Mucosa of stomach (tissue), 1 donor: ENCODE data around the gene TGFBR3.

Experiments used
- H3K27me3 ChIP-seq: one replicate; pipeline ENCODE4 v1.7.0; 2013; ENCODE audit warnings: mild to moderate bottlenecking, low read length; ENCODE audit not compliant: control insufficient read depth, insufficient read depth
- H3K36me3 ChIP-seq: one replicate; pipeline ENCODE4 v1.7.0; 2013; ENCODE audit warnings: low read length; ENCODE audit not compliant: control insufficient read depth, insufficient read depth
- H3K4me1 ChIP-seq: one replicate; pipeline ENCODE4 v1.7.0; 2013; ENCODE audit warnings: mild to moderate bottlenecking, low read length; ENCODE audit not compliant: control insufficient read depth, insufficient read depth
- H3K4me3 ChIP-seq: one replicate; pipeline ENCODE4 v1.7.0; 2013; ENCODE audit warnings: low read length
- H3K9ac ChIP-seq: one replicate; pipeline ENCODE4 v1.7.0; 2013; ENCODE audit warnings: mild to moderate bottlenecking, low read length, moderate library complexity
- H3K9me3 ChIP-seq: one replicate; pipeline ENCODE4 v1.7.0; 2013; ENCODE audit warnings: mild to moderate bottlenecking, low read length, moderate library complexity; ENCODE audit not compliant: control insufficient read depth
- donor health status: Pancreatic carcinoma.

The TGFBR3 gene

DNA sequence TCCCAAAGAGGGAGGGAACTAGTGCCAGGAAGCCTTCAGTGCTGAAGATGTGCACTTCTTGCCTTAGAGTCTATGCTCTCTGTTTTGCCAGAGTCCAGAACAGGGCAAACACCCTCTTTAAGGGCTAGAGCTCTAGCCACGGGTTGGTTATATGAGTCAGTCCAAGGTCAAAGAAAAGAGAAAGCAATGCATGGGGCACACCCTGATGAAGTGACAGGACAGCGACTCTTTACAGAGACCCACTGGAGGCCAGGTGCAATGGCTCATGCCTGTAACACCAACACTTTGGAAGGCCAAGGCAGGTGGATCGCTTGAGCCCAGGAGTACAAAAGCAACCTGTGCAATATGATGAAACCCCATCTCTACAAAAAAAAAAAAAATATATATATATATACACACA is 86.1 kb downstream of the TGFBR3 start:
- no peak overlapping the region for H3K9ac ChIP-seq
- no peaks in the 10 kb centered on the region for H3K27me3 ChIP-seq
- H3K4me1 ChIP-seq = peaks cover 5% of the 10 kb centered on the region
- H3K4me3 ChIP-seq = no peak overlapping the region
- H3K36me3 ChIP-seq = no peaks in the 10 kb centered on the region
- no peaks in the 10 kb centered on the region for H3K9me3 ChIP-seq

DNA sequence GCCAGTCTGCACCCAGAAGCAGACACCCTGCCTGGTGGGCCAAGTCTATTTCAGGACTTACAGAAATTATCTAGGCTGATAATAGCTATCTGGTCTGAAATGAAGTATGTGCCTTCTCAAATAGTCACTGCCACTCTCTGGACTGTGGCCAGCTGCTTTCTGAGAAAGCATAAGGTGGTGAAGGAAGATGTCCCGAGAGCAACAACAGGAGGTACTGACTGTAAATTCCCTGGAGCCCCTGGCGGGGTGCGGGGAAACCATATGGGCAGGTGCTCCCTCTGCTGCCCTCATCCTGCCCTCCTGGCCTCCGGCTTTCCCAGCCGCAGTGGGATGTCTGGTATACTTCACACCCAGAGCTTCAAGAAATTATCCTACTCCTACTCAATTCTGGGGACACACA is 86.8 kb downstream of the TGFBR3 start:
- Histone ChIP-seq H3K4me1 (no peaks in the 10 kb centered on the region), H3K4me3 (no peak overlapping the region), H3K9me3 (no peaks in the 10 kb centered on the region), H3K27me3 (no peaks in the 10 kb centered on the region), H3K9ac (no peak overlapping the region), H3K36me3 (no peaks in the 10 kb centered on the region)

DNA sequence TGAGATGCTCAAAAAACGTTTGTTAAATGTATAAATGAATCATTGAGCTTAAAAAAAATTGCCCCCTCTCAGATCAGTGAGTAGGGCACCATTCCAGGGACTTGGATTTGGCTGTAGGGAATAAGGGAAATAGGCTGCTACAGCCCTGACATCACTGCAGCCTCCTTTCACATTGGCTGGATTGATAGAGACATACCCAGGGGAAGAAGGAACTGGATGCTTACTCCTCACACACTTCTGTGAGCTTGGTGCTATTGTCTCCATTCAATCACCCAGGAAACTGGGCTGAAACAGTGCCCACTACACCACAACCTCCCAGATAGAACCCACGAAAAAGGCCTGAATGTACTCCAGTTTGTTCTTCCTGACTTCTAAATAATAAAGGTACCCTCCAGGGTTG is 87.2 kb downstream of the TGFBR3 start:
- H3K9me3 ChIP-seq = no peaks in the 10 kb centered on the region
- H3K9ac ChIP-seq = no peak overlapping the region
- H3K4me1 ChIP-seq = no peaks in the 10 kb centered on the region
- no peaks in the 10 kb centered on the region for H3K36me3 ChIP-seq
- H3K27me3 ChIP-seq = no peaks in the 10 kb centered on the region
- no peak overlapping the region for H3K4me3 ChIP-seq

DNA sequence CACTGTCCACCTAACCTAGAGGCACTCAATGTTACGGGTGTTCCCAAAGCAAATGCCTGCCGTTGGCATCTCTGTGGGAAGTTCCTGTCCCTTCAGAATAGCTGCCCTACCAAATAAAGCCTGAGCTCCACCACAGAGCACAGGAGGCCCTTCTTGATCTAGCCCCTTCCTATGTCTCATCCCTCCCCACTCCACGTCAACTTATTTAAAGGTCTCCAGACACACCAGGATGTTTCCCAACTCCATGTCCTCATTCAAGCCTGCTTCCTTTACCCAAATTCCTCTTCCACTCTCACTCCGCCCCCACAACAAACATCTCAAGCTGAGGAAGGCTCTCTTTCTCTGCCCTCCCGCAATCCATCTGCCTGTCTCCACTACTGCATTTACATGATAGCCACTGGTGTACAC is 87.7 kb downstream of the TGFBR3 start:
- no peaks in the 10 kb centered on the region for H3K27me3 ChIP-seq
- no peaks in the 10 kb centered on the region for H3K36me3 ChIP-seq
- H3K9ac ChIP-seq = no peak overlapping the region
- no peaks in the 10 kb centered on the region for H3K4me1 ChIP-seq
- H3K9me3 ChIP-seq = no peaks in the 10 kb centered on the region
- H3K4me3 ChIP-seq = no peak overlapping the region

DNA sequence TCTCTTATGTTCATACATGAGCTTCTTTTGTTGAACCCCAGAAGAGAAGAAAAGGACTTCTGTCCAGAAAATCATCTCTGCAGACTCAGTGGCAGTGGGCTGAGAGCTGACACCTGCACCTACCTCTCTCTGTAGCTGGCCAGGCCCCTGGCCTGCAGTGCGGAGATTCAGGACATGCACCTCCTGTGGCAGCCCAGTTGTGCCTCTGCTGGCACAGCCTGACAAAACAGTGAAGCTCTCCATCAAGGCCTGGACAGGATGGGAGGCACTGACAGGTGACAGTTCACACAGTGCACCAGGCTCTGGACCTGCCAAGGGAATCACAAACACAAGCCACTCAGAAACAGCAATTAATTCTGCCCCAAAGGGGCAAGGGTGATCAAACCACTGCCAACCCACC is 88.8 kb downstream of the TGFBR3 start:
- peaks cover 5% of the 10 kb centered on the region for H3K4me1 ChIP-seq
- H3K36me3 ChIP-seq = no peaks in the 10 kb centered on the region
- no peaks in the 10 kb centered on the region for H3K27me3 ChIP-seq
- H3K9ac ChIP-seq = no peak overlapping the region
- no peak overlapping the region for H3K4me3 ChIP-seq
- no peaks in the 10 kb centered on the region for H3K9me3 ChIP-seq

DNA sequence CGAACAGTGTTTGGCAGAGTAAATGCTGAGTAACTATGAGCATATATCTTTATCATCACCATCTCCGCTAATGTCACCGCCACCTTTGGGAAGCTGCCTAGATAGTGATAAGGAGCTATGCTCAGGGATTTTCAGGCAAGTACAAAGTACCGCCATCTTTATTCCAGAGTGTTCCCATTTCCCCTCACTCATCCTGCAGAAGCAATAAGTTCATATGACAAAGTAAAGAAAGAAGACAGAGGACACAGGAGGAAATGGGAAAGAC is 89.6 kb downstream of the TGFBR3 start:
- Histone ChIP-seq H3K4me3 (no peak overlapping the region), H3K9me3 (no peaks in the 10 kb centered on the region), H3K36me3 (no peaks in the 10 kb centered on the region), H3K27me3 (no peaks in the 10 kb centered on the region), H3K4me1 (peaks cover 11% of the 10 kb centered on the region), H3K9ac (no peak overlapping the region)

DNA sequence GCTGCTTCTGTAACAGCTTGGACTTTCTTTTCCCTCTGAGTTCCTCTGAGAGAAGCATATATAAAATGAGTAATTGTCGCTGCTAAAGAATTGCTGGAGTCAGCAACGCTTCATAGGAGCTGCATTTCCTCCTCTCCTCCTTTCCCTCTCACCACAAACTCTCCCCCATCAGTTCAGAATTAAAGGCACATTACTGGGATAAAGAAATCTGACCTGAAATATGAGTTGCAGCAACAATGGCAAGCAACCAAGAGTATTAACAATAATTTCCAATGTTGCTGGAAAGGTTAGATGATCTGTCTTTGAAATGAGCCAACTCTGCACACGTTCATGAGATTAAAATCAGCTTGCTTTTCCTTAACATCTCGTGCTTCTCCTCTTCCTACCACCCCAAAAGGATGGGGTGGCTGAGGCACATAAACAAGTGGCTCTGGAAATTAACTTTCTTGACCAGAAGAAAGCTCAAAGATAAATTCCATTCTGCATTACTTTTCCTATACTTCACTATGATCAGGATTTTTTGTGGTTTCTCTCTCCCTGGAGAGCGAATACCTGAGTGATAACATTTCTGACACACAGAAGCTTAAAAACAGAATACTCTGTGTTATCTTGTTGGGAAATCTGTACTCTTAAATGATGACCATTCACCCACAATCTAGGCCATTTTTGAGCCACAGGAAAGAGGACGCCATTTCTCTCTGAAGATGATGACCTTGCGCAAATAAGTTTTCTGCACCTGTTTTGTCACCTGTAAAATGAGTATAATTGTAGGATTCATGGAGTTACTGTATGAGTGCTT is 90.2 kb downstream of the TGFBR3 start:
- no peaks in the 10 kb centered on the region for H3K36me3 ChIP-seq
- H3K4me3 ChIP-seq = no peak overlapping the region
- no peak overlapping the region for H3K9ac ChIP-seq
- H3K9me3 ChIP-seq = no peaks in the 10 kb centered on the region
- H3K27me3 ChIP-seq = no peaks in the 10 kb centered on the region
- H3K4me1 ChIP-seq = peaks cover 11% of the 10 kb centered on the region

DNA sequence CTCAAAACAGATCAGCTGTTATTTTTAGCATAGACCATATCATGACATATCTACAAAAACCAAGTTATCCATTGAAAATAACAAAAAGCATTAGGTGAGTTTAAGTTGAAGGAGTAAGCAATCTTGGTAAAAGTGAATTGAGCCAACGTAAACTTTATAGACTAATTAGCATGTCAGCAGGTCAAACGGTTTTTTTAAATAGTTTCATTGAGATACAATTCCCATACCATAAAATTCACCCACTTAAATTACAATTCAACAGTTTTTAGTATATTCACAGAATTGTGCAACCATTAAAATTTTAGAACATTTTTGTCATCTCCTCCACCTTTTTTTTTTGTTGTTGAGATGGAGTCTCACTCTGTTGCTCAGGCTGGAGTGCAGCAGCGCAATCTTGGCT is 92.1 kb downstream of the TGFBR3 start:
- H3K4me3 ChIP-seq = no peak overlapping the region
- H3K9me3 ChIP-seq = no peaks in the 10 kb centered on the region
- peaks cover 11% of the 10 kb centered on the region for H3K4me1 ChIP-seq
- no peaks in the 10 kb centered on the region for H3K27me3 ChIP-seq
- H3K9ac ChIP-seq = no peak overlapping the region
- no peaks in the 10 kb centered on the region for H3K36me3 ChIP-seq

DNA sequence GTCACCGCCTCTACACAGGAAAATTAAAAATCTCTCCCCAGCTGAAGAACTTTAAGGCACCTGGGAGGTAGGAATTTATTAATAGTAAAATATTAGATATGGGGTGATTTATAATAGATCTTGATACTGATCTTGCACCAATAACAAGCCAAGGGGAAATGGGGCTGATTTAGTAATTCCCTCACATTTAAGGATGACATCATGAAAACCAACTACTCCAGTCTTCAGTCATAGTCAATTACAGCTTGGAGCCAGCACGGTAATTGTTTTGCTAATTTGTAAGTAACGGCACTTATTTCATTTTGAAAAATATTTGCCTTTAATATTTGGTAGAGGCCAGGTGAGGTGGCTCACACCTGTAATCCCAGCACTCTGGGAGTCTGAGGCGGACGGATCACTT is 92.8 kb downstream of the TGFBR3 start:
- no peaks in the 10 kb centered on the region for H3K27me3 ChIP-seq
- H3K36me3 ChIP-seq = no peaks in the 10 kb centered on the region
- H3K4me3 ChIP-seq = no peak overlapping the region
- H3K9ac ChIP-seq = no peak overlapping the region
- peaks cover 11% of the 10 kb centered on the region for H3K4me1 ChIP-seq
- H3K9me3 ChIP-seq = no peaks in the 10 kb centered on the region

DNA sequence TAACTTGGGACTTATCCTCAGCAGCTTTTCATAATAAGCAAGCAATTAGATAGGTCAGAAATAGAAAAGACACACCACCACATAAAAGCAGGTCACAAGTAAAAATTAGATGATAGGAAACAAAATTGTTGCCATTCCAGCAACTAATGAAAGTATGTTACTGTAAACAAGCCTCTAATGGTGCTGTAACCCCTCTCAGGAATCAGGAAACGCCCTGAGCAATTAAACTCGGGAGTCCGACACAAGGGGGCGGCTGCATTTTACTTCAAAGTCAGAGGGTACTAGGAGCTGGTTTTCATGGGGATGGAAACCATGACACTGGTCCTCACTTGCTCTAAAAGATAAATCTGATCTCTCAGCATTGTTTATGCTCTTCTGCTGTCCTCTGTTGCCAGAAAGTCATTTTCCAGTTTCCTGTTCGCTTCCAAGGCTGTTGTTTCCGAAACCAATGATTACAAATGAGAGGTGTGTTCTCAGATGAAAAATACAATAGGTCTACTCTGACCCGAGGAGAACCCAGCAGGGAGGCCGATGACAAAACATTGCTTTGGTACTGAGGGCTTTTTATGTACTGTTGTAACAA is 93.4 kb downstream of the TGFBR3 start:
- Histone ChIP-seq H3K9me3 (no peaks in the 10 kb centered on the region), H3K4me1 (peaks cover 11% of the 10 kb centered on the region), H3K27me3 (no peaks in the 10 kb centered on the region), H3K36me3 (no peaks in the 10 kb centered on the region), H3K4me3 (no peak overlapping the region), H3K9ac (no peak overlapping the region)

DNA sequence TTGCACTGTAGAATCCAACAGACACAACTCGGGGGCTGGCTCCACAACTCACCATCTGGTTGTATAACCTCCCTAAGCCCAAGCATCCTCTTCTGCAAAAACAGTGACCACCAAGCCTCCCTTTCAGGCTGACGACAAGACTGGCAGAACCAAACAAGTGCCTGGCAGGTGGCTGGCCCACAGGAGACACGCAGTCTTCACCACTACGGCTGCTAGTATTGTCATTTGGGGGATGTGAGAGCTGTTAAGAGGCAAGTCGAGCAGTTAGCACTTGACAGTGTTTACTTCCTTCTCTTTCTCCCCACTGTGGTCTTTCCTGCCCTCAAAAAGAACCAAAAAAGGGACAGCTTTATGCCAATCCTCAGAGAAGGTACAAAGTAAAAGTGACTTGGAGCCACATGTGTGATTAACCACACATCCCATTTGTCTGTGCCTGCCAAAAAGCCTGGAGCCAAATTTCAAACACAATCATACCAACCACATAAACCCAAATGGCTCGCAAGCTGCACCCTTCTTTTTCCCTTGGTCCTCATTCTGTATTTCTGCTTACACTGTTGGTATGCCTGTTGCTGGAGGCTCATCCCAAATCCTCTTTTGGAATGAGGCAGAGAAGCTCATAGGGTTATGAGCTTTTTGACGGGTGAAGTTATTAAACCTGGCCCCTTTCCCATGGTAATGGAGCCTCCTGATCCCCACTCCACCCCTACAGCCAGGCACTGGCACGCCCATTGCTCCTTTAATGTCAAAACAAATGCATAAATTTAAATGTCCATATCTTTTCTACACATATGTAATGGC is 94.1 kb downstream of the TGFBR3 start:
- no peak overlapping the region for H3K9ac ChIP-seq
- H3K4me3 ChIP-seq = no peak overlapping the region
- no peaks in the 10 kb centered on the region for H3K36me3 ChIP-seq
- no peaks in the 10 kb centered on the region for H3K27me3 ChIP-seq
- peaks cover 11% of the 10 kb centered on the region for H3K4me1 ChIP-seq
- no peaks in the 10 kb centered on the region for H3K9me3 ChIP-seq

DNA sequence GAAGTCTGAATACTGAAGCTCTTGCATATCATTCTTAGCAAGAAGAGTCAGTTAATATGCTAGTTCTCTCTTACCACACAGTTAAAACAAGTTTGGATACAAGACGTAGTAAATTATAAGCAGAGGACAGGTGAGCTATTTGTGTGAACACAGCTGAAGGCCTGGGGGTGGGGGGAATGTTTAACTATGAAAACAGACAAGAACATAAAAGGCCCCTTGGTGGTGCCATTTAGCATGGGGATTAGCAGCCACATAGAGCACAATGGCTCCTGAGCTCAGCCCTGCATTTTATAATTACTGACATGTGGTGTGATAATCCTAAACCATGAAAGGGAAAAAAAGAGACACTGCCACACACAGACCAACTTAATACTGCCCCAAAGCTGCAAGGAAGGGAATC is 94.8 kb downstream of the TGFBR3 start:
- no peak overlapping the region for H3K9ac ChIP-seq
- peaks cover 11% of the 10 kb centered on the region for H3K4me1 ChIP-seq

More for the DNA sequence above, 94.8 kb downstream of the TGFBR3 start:
- no peaks in the 10 kb centered on the region for H3K36me3 ChIP-seq
- H3K4me3 ChIP-seq = no peak overlapping the region
- no peaks in the 10 kb centered on the region for H3K9me3 ChIP-seq
- no peaks in the 10 kb centered on the region for H3K27me3 ChIP-seq
